Measurements from ENCODE around the gene C4BPA. TPM values are rescaled to one million over a fixed set of nuclear protein-coding genes. Genes with fewer than 3 reads are reported as not detected.

C4BPA gene
- total and polyA plus RNA-seq, 10 donors: 0.03 to 1.9 (median 0.45) TPM

DNA sequence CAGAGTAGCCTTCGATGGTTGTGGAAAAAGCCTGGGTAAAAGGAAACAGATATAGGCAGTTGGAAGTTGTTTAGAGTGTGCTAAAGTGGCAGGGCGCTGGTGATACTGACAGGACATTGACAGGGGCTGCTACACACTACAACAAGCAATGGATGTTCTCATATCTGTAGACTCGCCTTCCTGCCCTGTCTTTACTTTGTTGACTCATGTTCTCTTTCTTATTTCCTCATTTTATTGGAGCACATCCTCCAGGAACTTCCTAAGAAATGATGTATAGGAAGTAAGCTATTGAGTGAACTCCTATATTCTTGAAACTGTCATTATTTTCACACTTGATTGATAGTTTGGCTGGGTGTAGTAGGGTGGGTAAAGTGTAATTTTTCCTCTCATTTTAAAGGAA, 51.0 kb downstream of the C4BPA start:
- peaks cover 0 to 23% (median 6%) of the 10 kb centered on the region in 6 donors for H3K4me1 ChIP-seq
- 41 to 63% (median 43%) methylated on average over 3 of the region's 3 CpGs for WGBS, 5 donors
- H3K27me3 ChIP-seq (replicated peaks in 1 of 7): no peaks in the 10 kb centered on the region
- H3K27ac ChIP-seq: peak overlapping the region in 3 of 8 donors; percentile 6 to 62 (median 47)
- no peak for DNase-seq
- H3K36me3 ChIP-seq: no peaks in the 10 kb centered on the region
- peaks cover 0 to 45% (median 32%) of the 10 kb centered on the region in 8 donors for H3K9me3 ChIP-seq
- intact Hi-C loops (cut with DNase I; ENCODE audit: low total_unique reads): no loop called here
- H3K4me3 ChIP-seq: no peak overlapping the region
- TF ChIP-seq POLR2AphosphoS5 (IDR thresholded peaks at IDR 0.05) (no peak), POLR2A (IDR thresholded peaks at IDR 0.05) (no peak)
- TF ChIP-seq, protein P1, sequence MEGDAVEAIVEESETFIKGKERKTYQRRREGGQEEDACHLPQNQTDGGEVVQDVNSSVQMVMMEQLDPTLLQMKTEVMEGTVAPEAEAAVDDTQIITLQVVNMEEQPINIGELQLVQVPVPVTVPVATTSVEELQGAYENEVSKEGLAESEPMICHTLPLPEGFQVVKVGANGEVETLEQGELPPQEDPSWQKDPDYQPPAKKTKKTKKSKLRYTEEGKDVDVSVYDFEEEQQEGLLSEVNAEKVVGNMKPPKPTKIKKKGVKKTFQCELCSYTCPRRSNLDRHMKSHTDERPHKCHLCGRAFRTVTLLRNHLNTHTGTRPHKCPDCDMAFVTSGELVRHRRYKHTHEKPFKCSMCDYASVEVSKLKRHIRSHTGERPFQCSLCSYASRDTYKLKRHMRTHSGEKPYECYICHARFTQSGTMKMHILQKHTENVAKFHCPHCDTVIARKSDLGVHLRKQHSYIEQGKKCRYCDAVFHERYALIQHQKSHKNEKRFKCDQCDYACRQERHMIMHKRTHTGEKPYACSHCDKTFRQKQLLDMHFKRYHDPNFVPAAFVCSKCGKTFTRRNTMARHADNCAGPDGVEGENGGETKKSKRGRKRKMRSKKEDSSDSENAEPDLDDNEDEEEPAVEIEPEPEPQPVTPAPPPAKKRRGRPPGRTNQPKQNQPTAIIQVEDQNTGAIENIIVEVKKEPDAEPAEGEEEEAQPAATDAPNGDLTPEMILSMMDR (IDR thresholded peaks at IDR 0.05 in 8 of 11, conservative IDR thresholded peaks at IDR 0.05 in 3 of 11): no peak

DNA sequence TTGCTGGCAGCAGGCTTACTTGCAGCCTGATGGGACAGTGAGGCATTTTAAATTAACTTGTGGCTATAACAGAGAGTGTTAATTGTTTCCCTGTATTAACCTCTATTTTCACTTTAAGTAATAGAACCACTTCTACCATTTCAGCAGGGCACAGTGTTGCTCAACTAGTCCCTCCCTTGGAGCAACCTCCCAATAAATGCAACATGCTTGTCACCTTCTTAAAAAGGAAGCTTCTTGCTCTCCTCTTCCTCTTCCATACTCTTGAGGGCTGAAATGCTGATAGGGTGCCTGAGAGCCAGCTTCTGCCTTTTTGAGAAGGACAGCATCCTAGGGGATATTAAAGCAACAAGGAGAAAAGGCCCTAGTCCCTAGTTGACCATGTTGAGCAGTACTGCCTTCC, 52.1 kb downstream of the C4BPA start:
- H3K4me3 ChIP-seq: no peak overlapping the region
- no peak for TF ChIP-seq POLR2A (IDR thresholded peaks at IDR 0.05)
- no peak for TF ChIP-seq POLR2AphosphoS5 (IDR thresholded peaks at IDR 0.05)
- TF ChIP-seq, protein P1 (IDR thresholded peaks at IDR 0.05 in 8 of 11, conservative IDR thresholded peaks at IDR 0.05 in 3 of 11): no peak
- peaks cover 0 to 35% (median 29%) of the 10 kb centered on the region in 8 donors for H3K9me3 ChIP-seq
- H3K36me3 ChIP-seq: no peaks in the 10 kb centered on the region
- intact Hi-C loops (cut with DNase I; ENCODE audit: low total_unique reads): no loop called here
- peaks cover 0 to 23% (median 6%) of the 10 kb centered on the region in 6 donors for H3K4me1 ChIP-seq
- no peak for DNase-seq
- peak overlapping the region in 3 of 8 donors; percentile 53 to 62 (median 58) for H3K27ac ChIP-seq
- no peaks in the 10 kb centered on the region for H3K27me3 ChIP-seq (replicated peaks in 1 of 7)

DNA sequence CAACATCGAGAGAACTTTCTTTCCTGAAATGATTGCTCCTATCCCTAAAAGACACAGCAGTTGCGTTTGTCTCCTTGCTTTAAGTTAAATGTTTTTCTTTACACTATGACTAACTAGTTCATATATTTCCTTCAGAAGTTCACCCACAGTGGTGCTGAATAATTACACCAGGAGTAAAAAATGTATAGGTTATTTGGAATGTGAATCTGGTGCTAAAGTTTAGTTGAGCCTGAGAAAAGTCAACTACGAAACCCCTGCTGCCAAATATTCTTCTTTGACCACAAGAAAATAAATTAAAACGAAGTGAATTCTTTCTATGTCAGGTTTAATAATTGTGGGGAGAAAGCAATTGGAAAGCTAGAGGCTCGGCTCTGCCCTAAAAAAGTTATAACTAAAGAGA, 52.8 kb downstream of the C4BPA start:
- Histone ChIP-seq H3K27me3 (replicated peaks in 1 of 7) (no peaks in the 10 kb centered on the region), H3K4me1 (peaks cover 0 to 23% (median 6%) of the 10 kb centered on the region in 6 donors), H3K36me3 (no peaks in the 10 kb centered on the region), H3K4me3 (no peak overlapping the region), H3K9me3 (peaks cover 0 to 28% (median 22%) of the 10 kb centered on the region in 8 donors), H3K27ac (peak overlapping the region in 2 of 8 donors; percentile 53 to 62)
- WGBS, 5 donors: 87 to 92% (median 89%) methylated on average over 5 of the region's 5 CpGs
- DNase-seq: no peak
- intact Hi-C loops (cut with DNase I; ENCODE audit: low total_unique reads): no loop called here
- no peak for TF ChIP-seq POLR2AphosphoS5 (IDR thresholded peaks at IDR 0.05)
- no peak for TF ChIP-seq POLR2A (IDR thresholded peaks at IDR 0.05)
- TF ChIP-seq, protein P1 (IDR thresholded peaks at IDR 0.05 in 8 of 11, conservative IDR thresholded peaks at IDR 0.05 in 3 of 11): no peak

DNA sequence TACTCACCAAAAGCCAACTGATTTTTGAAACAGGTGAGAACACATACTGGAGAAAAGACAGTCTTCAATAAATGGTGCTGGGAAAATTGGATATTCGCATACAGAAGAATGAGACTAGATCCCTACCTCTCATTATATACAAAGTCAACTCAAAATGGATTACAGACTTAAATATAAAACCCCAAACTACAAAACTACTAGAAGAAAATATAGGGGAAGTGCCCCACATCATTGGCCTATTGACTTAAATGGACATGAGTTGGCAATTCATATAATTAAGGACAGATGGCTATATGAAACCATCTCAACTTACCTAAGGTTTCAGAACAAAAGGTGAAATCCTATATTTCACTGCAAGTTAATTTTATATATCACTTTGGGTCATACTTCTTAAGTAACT, 60.1 kb downstream of the C4BPA start:
- Histone ChIP-seq H3K4me1 (no peaks in the 10 kb centered on the region), H3K27ac (no peak overlapping the region), H3K4me3 (no peak overlapping the region), H3K9me3 (peaks cover 0 to 9% (median 0%) of the 10 kb centered on the region in 8 donors), H3K27me3 (replicated peaks in 1 of 7) (no peaks in the 10 kb centered on the region), H3K36me3 (no peaks in the 10 kb centered on the region)
- no peak for DNase-seq
- no peak for TF ChIP-seq POLR2AphosphoS5 (IDR thresholded peaks at IDR 0.05)
- TF ChIP-seq POLR2A (IDR thresholded peaks at IDR 0.05): no peak
- TF ChIP-seq, protein P1 (IDR thresholded peaks at IDR 0.05 in 8 of 11, conservative IDR thresholded peaks at IDR 0.05 in 3 of 11): no peak
- 90 to 100% (median 95%) methylated on average over 1 of the region's 1 CpG for WGBS, 5 donors
- intact Hi-C loops (cut with DNase I; ENCODE audit: low total_unique reads): no loop called here
